ENCODE results near the gene COX20. TPM values are rescaled to one million over a fixed set of nuclear protein-coding genes. Genes with fewer than 3 reads are reported as not detected.
A peak's percentile ranks its signal among the peaks of the same experiment; 100 is the strongest.

The COX20 gene
- total and polyA plus RNA-seq, 8 donors, result 5.5 to 65.7 (median 50.4) TPM

- H3K4me3 ChIP-seq, result no peak overlapping the region
- intact Hi-C loops (cut with DNase I; ENCODE audit: low total_unique reads), result loop anchor here (5.0 kb wide), 1 partner anchor 195 kb away; no protein-coding TSS in a partner anchor
- H3K9me3 ChIP-seq, result no peaks in the 10 kb centered on the region
- H3K27me3 ChIP-seq, result no peaks in the 10 kb centered on the region
- H3K27ac ChIP-seq, result no peak overlapping the region
- TF ChIP-seq EP300 (IDR thresholded peaks at IDR 0.05) (no peak), POLR2AphosphoS5 (IDR thresholded peaks at IDR 0.05) (peak in 1 of 3 donors; percentile 63), CTCF (IDR thresholded peaks at IDR 0.05) (peak; percentile 6 to 94 (median 88))
- 40 to 45% (median 44%) methylated on average over 10 of the region's 10 CpGs for WGBS, 5 donors
- H3K36me3 ChIP-seq, result no peaks in the 10 kb centered on the region
- peaks cover 0 to 8% (median 2%) of the 10 kb centered on the region in 4 donors for H3K4me1 ChIP-seq
- peak; percentile 75 to 88 for DNase-seq
Observed at GRCh38 chr1:244796719-244797406, 38.6 kb upstream of the COX20 start.

GRCh38 chr1:244800821-244801220 lies 34.6 kb upstream of the COX20 start:
- TF ChIP-seq CTCF (IDR thresholded peaks at IDR 0.05) (no peak), POLR2AphosphoS5 (IDR thresholded peaks at IDR 0.05) (no peak), POLR2A (IDR thresholded peaks at IDR 0.05) (no peak), EP300 (IDR thresholded peaks at IDR 0.05) (no peak)
- no peak for DNase-seq
- Histone ChIP-seq H3K4me1 (peaks cover 0 to 16% (median 2%) of the 10 kb centered on the region in 4 donors), H3K27me3 (no peaks in the 10 kb centered on the region), H3K27ac (no peak overlapping the region), H3K9me3 (no peaks in the 10 kb centered on the region), H3K36me3 (no peaks in the 10 kb centered on the region), H3K4me3 (no peak overlapping the region)
- intact Hi-C loops (cut with DNase I; ENCODE audit: low total_unique reads), result loop anchor here (10.0 kb wide), 1 partner anchor 244 kb away; no protein-coding TSS in a partner anchor
- WGBS, 5 donors, result 69 to 86% (median 83%) methylated on average over 9 of the region's 9 CpGs

GRCh38 chr1:244801246-244801645 lies 34.2 kb upstream of the COX20 start:
- Histone ChIP-seq H3K4me1 (peaks cover 0 to 16% (median 2%) of the 10 kb centered on the region in 4 donors), H3K36me3 (no peaks in the 10 kb centered on the region), H3K27ac (no peak overlapping the region), H3K4me3 (no peak overlapping the region), H3K27me3 (no peaks in the 10 kb centered on the region), H3K9me3 (no peaks in the 10 kb centered on the region)
- peak; percentile 43 to 45 for DNase-seq
- intact Hi-C loops (cut with DNase I; ENCODE audit: low total_unique reads), result loop anchor here (10.0 kb wide), 1 partner anchor 244 kb away; no protein-coding TSS in a partner anchor
- WGBS, 5 donors, result 37 to 55% (median 53%) methylated on average over 14 of the region's 14 CpGs
- TF ChIP-seq POLR2A (IDR thresholded peaks at IDR 0.05), result no peak
- peak in 5 of 7 experiments; percentile 9 to 66 (median 31) for TF ChIP-seq CTCF (IDR thresholded peaks at IDR 0.05)

GRCh38 chr1:244802041-244802440 lies 33.4 kb upstream of the COX20 start:
- no peaks in the 10 kb centered on the region for H3K36me3 ChIP-seq
- no peak overlapping the region for H3K4me3 ChIP-seq
- no peaks in the 10 kb centered on the region for H3K27me3 ChIP-seq
- H3K4me1 ChIP-seq, result peaks cover 0 to 16% (median 0%) of the 10 kb centered on the region in 4 donors
- no peaks in the 10 kb centered on the region for H3K9me3 ChIP-seq
- intact Hi-C loops (cut with DNase I; ENCODE audit: low total_unique reads), result loop anchor here (10.0 kb wide), 1 partner anchor 243 kb away; no protein-coding TSS in a partner anchor
- WGBS, 5 donors, result 29 to 61% (median 41%) methylated on average over 14 of the region's 14 CpGs
- peak; percentile 29 to 57 for DNase-seq
- H3K27ac ChIP-seq, result no peak overlapping the region
- TF ChIP-seq POLR2AphosphoS5 (IDR thresholded peaks at IDR 0.05) (peak in 1 of 3 donors; percentile 16), POLR2A (IDR thresholded peaks at IDR 0.05) (no peak)

Measured in stomach (tissue), 9 donors.